NCI-H748 (cell line): ENCODE measurements around the gene GPN2.
"Not testable (repeated sequence)": the region's sequence is repeated elsewhere in the genome, so short reads cannot be mapped to it uniquely, and the experiment has no call there.

Experiments used
- DNase-seq: peaks from one replicate; lab custom pipeline; 2025; ENCODE audit not compliant: unreplicated experiment; lab: John Stamatoyannopoulos, UW

Gene GPN2

DNA sequence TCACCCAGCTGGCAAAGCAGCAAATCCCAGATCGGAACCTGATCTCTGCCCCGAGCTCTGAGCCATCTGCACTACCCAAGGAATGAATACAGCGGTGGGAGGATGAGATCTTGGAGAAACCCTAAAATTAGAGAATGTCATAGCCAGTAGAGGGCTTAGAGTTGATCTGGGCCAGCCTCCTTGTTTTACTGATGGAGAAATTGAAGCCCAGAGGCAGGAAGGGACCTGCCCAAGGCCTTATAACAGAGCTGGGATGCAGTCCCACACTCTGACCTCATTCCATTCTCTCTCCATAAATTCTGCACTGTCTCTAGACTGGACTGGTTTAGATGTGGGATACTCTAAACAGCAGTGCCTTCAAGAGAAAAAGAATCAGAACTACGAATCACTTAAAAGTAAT, 31.9 kb downstream of the GPN2 start:
- no peak for DNase-seq

DNA sequence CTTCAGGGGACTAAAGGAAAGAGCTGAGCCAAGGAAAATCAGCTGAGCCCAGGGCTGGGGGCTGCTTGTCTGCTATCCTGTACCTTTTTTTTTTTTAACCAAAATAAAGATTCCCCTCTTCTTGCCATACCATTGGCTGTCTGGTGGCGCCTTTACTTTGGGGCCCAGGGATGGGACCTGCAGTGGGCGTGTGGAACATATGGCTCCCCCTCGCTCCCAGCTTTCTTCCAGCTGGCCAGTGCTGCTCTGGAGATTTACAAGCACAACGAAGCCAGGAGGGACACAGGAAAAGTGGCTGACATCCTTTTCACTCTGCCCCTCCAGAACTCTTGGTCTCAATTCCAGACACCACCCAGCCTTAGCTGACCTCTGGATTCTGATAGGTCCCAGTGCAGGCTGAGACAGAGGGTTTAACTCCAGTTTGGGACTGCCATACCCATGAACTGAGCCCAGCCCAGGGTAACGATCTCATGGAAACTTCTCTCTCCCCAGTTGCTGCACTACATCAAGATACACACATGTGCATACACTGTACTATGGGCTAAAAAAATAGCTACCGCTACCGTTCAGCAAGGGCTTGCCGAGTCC, 32.5 kb downstream of the GPN2 start:
- DNase-seq: no peak

DNA sequence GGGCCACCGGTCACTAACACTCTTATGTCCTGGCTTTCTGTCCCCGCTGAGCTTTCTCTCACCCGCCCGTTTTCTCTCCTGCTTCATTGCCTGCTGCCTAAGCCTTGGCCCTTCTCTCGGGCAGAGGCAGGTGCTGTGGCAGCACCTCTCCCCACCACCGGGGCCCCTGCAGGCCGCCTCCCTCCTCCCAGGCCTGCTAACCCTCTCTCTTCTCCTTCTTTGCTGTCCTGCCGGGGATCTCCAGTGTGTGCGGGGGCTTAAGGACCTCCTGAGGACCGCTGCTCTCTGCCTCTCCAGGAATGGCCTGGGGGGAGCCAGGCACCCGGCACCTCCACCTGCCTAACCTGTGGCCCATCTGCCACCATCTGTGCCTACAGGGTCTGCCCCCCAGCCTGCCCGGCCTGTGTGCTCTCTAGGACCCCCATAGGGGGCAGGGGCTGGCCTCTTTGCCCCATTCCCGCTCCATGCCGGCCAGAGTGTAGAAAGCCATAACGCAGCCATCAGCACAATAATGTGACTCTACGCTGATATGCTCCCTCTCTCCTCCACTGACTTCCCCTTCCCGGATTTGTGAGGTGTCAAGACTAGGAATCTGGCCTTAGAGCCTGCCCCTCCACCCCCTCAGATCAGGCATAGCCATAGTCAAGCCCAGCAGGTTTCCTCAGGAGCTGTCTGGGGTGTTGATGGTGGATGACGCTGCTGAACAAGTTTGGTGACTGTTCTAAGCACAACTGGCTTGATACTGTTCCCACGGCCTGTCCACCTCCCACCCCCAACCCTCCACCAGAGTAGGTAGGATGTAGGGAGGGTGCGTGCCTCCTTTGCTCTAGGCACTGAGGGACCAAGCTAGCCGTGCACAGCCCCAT, 33.2 kb downstream of the GPN2 start:
- no peak for DNase-seq

DNA sequence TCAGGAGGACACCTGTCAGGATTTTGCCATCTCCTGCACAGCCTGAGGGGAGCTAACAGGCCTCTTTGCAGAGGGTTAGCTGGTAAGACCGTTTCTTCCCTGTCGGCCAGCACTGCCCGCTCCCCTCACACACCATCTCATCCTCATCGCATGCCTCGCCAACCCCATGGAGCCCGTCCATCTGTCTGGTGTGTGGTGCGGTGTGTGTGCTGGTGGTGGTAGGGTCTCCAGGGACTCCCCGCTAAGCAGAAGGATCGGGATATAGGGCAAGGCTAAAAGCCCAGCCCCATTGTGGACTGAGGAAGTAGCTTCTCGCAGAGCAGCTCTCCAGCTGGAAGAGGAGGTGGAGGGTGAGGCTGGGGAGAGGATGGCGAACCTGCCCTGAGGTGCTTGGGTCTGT, 33.9 kb downstream of the GPN2 start:
- no peak for DNase-seq

DNA sequence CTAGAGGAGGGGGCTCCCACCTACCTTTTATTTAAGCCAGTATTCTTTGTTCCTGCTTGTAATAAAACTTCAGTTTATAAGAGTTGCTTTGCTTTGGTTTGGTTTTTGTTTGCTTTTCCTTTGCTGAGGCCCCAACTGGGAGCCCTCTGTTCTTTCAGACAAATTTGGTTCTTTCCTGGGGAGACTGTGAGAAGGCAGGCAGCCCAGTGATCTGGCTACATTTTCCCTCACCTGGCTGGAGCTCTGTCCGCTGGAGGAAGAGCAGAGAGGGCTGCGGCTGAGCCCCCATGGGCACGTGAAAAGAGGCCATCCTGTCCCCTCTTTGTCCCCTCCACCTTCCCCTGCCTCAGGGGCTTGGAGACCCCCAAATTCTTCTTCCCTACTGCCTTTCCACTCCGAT, 34.4 kb downstream of the GPN2 start:
- no peak for DNase-seq

DNA sequence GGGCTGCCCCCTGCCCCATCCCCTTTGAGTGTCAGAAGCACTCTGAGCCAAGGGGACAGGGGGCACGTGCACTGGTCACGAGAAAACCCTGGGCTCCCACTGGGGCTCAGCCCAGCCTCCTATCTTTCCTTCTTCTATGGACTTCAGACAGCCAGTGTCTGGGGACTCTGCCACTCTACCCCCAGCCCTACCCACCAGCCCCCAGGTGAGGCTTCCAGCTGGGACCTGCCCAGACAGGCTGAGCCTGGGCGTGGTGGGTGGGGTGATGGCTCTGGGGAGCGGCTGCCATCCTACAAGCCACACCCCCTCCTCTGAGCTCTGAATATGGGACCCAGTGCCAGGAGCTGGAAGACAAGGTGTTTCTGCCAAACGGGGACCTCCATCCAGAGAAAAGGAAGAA, 35.2 kb downstream of the GPN2 start:
- no peak for DNase-seq

DNA sequence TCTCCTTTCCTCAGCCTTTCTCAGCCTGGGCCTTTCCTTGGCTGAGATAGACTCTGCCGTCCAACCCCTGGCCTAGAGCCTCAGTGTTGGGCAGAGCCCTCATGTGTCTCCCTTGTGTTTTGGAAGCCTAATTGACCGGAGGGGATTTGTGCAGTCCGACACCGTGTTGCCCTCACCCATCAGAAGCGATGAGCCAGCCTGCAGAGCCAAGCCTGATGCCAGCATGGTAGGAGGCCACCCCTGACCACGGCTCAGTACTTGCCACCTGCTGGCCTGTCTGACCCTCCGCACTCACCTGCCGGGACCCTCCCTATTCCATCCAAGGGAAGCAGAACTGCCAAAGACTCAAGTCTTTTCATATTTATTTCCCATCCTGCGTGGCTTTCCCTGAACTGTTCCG, 36.5 kb downstream of the GPN2 start:
- DNase-seq: no peak

DNA sequence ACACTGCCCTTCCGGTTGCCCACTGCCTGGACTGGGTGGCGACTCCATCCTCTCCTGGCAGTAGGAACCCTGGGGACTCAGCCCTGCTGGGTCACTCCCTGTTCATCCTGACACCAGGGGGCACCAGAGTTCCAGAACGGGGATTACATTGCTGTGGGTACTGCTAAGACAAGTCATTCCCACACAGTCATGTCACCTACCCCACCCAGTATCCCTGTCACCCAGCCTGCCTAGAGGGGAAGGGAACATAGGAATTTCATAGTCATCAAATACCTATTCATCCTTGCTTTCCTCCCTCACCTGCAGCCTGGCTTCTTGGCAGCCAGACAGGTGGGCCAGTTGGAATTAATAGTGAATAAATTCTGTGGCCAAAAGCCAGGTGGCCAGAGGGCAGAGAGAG, 36.9 kb downstream of the GPN2 start:
- DNase-seq: peak; percentile 57

DNA sequence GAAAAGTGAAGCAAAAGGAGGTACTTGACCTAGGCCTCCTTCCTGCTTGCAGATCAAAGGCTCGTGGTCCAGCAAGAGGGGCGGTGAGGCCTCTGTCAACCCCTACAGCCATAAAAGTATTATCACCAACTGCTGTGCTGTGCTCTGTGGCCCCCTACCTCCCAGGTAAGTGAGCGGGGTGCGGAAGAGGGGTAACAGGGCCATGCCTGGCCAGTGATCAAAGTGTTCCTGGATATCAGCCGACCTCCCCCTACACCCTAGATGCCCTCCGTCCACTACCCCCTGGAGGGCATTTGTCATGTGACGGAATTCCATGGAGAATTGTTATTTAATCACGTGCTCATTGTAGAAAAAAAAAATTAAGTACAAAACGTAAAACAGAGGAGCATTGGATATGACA, 37.4 kb downstream of the GPN2 start:
- no peak for DNase-seq

DNA sequence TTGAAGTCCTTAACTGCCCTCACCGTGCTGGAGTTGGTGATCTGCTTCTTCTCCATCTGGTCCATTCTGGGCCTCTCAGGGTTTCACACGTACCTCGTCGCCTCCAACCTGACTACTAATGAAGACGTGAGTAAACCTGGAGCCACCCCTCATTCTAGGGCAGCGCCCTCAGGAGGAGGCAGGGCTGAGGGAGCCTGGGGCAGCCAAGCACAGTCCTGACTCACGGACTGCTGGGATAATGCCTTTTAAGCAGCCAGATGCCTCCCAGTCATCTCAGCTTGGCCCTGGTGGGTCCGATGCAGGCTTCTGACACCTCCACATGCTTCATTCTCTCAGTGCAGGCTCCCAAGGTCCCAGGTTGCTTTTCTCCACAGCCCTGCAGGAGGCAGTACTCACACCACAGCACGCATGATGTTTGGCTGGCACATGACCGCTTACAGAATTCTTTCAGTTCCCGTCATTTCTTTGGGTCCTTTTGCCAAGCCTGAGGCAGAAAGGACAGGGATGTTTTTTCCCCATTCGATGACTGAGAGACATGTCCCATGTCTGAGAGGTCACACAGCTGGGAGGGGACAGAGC, 38.9 kb downstream of the GPN2 start:
- DNase-seq: no peak

DNA sequence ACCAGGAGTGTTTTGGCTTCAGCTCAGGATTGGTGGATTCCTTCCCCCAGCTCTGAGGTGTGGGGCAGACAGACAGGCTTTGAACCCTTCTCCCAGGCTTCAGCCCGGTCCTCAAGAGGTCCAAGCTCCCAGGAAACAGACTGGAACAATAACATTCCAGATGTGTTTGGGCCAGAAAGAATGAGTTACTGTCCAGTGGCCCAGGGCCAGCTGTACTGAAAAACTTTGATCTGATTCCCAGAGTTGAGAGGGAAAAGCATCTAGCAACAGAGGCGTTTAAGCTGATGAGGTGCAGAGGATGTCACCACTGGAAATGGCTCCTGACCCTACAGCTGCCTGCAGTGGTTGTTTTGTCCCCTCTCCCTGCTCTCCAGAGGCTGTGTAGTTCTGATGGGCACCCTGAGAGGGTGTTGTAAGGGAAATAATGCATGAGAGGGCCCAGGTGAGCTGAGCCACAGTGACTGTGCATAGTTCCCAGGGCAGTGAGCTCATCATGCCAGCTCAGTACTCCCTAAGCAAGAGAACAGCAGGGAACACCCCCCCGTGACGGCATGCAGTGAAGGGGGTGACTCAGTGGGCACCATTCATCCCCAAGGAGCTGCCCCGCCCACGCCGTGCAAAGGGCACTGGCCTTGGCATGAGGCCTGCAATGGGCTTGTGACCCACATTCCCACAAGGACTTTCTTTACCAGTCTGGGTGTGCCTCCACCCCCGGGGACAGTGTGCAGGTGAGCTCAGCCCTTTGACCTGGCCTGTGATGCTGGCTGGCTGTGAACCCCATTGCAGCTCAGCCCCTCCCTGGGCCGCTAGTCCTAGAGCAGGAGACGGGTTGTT, 40.9 kb downstream of the GPN2 start:
- DNase-seq: no peak

DNA sequence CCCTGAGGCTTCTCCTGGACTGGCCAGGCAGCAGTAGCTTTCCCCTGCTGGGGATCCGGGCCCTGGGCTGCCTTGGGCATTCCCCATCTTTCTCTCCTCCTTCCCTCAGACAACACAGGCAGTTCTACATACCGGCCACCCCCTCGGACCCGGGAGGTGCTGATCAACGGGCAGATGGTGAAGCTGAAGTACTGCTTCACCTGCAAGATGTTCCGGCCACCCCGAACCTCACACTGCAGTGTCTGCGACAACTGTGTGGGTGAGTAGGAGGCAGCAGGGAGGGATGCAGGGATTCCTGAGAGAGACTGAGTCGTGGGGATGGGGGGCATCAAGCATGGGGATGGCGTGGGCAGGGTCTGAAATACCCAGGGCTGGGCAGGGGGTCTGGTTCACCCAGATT, 41.6 kb downstream of the GPN2 start:
- DNase-seq: no peak

DNA sequence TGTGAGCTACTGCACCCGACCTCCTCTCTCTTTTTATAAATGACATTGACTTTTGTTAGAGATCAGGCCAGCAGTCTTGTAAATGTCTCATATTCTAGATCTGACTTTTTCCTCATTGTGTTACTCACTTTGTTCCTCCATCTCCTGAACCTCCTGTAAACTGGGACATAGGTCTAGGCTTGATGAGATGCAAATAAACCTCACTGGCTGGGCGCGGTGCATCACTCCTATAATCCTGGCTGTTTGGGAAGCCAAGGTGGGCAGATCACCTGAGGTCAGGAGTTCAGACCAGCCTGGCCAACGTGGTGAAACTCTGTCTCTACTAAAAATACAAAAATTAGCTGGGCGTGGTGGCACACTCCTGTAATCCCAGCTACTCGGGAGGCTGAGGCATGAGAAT, 42.3 kb downstream of the GPN2 start:
- not testable (repeated sequence) for DNase-seq

DNA sequence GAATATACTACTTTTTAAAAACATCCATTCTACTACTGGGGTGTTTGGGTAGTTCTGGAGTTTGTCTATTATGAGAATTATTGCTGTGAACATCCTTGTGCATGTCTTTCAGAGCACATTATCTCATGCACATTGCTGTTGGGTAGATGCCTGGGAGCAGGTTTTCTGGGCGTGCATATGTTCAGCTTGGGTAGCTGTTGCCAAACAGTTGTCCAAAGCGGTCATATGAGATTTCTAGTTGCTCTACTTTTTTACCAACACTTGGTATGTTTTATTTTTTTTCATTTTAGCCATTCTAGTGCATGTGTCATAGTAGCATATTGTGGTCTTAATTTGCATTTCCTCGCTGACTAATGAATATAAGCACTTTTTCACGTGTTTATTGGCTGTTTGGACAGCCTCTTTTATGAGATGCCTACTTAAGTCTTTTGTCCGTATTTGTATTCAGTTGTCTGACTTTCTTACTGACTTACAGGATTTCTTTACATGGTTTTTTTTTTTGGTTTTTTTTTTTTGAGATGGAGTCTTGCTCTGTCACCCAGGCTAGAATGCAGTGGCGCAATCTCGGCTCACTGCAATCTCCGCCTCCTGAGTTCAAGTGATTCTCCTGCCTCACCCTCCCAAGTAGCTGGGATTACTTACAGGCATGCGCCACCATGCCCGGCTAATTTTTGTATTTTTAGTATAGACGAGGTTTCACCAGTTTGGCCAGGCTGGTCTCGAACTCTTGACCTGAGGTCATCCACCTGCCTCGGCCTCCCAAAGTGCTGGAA, 45.5 kb downstream of the GPN2 start:
- DNase-seq: no peak

DNA sequence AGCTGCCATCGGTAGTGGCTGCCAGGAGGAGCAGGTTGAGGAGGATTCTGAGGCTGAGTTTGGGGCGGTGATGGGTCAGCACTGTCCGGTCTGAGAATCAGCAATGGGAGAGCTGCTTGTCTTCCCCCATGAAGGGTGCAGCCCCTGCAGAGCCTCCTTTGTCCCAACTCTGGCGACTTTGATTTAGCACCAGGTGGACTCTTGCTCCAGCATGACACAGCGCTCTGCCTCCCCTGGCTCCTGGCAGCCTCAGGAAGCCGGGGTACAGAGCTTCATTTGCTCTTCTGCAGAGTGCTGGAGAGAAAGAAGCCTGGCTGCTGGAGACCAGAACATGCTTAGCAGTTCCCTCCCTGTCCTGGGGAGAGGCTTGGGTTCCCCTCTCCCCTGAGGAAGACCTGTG, 50.3 kb downstream of the GPN2 start:
- no peak for DNase-seq

DNA sequence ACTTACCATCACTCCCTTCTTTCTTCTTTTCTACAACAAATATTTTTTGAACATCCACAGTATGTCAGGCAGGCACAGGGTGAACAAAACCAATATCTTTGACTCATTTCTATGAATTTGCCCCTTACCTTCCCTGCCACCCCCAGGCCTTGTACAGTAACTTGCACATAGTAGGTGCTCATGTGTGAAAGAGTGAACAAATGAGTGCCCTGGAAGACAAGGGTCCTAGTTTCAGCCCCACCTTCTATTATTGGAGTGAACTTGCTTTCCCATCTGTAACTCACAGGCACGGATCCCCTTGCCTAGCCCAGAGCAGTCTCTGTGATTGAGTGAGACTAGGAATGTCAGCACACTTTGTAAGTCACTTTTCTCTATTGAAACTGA, 50.8 kb downstream of the GPN2 start:
- DNase-seq: no peak

DNA sequence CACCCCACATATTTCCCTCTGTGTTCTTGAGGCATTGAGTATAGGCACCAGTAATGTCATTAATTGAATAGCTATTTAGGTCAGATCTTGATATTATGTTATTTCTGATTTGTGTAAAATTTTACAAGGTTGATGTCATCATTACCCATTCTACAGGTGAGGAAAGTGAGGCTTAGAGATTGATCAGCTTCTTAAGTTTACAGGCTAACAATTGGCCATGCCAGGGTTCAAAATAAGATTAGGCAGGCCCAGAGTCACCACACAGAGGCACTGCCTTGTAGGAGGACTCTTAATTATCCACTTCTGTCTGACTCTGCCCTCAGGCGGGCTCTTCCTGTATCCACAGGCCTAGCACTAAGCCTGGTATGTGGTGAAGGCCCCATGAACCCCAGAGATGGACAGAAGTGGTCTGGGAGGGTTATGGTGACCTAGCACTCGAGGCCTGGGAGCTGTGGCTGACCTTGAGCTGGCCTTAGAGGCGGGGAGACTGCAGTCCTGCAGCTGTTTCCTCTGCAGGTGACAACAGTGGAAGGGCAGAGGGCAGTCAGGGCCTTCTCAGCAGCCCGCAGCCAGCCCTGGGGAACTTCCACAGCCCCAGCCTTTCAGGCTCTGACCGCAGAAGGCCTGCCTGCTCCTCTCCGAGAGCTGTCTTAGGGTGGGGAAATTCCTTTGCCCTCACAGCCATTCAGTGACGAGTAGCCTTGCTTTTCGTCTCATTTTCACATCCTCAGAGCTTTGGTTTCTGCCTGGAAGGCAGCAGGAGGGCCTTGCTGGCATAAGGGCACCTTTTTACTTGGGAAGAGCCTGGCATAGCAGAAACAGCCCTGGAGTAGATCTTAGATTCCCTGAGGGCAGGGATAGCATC, 51.4 kb downstream of the GPN2 start:
- DNase-seq: no peak

DNA sequence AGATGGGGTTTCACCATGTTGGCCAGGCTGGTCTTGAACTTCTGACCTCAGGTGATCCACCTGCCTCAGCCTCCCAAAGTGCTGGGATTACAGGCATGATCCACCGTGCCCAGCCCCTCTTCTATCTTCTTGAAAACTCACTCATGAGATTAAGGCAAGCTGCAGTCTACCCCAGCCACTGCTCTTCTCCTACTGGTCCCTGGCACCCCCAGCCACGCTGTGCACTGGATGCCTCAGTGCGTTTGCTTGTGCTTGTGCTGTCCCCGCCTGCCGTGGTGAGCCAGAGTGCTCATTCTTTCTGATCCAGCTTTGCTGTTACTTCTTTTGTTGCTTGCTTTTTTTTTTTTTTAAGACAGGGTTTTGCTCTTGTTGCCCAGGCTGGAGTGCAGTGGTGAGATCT, 52.4 kb downstream of the GPN2 start:
- not testable (repeated sequence) for DNase-seq

DNA sequence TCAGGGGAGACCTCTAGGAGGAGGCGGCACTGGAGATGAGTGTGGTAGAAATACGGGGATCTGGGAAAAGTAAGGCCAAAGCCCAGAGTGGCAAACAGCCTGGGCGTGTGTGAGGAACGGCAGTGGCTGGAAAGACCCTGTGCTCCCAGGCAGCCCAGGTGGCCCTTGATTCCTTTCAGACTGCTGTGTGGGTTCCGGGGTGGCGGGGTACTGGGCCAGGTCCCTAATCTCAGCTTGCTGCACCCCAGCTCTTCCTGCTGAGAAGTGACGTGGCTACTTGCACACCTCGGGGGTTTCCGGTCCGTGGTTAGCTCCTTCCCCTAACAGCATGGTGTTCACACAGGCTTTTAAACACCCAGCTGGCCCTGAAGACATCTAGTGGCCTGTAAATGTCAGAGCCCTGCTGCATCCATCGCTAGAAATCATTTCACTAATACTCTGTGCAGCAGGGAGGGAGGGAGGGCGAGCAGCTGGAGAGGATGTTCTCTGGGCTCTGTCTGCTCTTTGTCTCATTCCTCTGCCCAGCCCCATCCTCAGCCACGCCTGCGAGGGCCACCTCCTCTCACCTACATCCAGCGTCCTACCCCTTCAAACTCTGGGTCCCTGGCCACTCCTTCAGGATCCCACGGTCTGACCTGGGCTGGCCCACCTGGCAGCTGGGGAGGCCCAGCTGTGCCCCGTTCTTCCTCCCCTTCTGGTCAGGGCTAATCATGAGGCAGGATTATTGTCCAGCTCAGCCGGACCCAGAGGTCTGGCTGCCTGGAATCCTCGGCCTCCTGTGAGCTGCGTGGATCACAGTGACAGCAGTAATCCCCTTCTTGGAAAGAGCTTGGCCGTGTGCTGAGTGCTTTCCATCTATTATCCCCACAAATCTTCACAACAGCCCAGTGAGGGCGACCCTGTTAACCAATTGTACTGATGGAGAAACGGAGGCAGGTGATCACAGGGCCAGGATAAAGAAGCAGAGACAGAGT, 56.4 kb downstream of the GPN2 start:
- DNase-seq: no peak
